Stimulated activated CD8-positive, alpha-beta memory T cell treated with anti-CD3 and anti-CD28 coated beads, Interleukin-7, amount 100 ng/mL, for 24 hours (primary cell): ENCODE measurements around the gene TMEM250.

Experiments
- DNase-seq: peaks from one replicate; pipeline ENCODE4 v3.0.0-alpha.2; 2020; ENCODE audit warnings: low read depth

Gene TMEM250

DNA sequence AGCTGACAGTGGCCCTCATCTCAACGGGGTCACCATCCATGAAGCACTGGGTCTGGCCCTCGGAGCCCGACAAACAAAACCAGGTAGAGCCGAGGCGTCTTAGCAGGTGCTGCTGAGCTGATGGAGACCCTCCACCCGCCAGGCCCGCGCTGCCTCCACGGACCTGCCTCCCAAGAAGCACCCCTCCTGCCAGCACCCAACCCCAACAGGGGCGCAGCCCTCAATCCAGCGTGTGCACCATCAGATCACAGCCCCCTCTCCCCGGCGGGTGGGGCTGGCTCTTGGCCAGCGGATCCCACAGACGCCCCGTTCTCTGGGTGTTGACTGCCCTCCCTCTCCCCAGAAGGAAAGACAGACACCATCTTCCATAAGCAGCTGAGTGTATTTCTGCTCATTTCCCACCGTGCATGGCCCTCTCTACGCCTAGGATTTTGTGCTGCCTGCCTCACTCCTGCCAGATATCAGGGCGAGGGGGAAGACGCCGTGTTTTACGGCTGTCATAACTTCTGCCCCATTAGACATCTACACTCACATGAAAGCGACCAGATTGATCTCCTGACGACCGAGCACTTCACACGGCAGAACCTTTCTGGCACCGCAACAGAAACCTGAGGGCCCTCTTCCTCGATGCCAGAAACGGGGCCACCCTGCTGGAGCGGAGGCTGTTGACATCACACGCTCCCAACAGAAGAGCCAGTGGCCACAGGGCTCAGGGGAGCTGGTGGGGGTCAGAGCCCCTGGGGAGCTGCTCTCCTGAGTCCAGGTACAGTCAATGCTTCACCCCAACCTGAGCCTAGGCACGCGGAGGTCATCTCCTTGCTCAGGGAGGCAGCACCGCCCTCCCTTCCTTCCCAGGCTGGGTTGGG is 35.9 kb downstream of the TMEM250 start:
- no peak for DNase-seq

DNA sequence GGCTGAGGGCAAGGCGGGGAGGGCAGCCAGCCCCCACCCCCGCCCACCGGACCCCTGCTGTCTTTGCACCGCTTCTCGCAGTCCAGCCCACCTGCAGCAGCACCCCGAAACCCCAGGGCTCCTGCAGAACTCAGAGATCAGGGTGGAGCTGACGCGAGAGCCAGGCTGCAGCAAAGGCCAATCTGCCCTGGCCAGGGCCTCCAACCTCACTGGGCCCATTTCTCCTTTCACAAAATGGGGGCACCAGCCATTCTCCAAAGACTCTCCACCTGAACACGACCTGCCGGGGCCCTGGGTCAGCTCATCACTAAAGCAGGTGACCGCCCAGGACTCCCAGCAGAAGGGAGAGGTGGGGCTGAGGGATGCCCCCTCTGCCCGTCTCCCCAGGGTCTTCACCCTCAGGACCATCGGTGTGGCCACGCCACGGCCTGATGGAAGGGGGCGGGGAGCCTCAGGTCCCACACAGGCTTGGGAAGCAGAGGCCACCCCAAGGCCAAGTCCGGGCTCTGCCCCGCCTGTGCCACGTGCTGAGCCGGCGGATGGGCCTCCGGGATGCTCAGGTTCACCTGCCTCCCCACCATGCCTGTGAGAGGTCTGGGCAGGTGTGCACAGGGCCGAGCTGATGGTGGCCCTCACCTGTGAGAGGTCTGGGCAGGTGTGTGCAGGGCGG is 36.7 kb downstream of the TMEM250 start:
- DNase-seq: no peak

DNA sequence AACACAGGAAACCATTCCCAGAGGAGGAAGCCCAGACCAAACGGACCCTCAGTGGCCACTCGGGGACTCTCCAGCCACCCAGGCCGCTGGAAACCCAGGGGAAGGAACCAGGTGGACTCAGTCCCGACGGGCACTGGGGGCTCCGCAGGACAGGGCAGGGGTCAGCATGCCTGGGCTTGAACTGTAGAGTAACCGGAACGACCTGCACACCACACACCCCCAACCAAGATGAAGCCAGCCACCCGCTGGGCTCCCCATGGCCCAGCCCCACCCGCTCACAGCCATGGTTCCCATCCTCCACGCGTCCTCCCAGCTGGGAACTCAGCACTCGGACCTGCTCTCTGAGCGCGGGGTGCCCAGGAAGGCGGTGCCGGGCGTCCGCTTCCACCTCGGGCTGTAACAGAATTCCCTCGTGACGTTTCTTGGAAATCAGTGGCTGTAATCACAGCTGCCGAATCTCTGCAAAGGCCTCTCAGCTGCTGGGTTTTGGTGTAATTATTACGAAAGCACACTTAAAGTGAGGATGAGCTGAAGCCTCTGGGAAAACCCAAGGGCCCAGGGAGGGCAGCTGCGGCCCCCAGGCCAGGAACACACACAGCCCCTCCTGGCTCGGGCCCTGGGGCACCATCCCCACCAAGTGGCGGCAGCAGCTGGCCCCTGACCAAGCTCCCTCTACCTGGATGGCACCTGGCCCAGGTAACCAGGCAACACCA is 37.4 kb downstream of the TMEM250 start:
- no peak for DNase-seq

DNA sequence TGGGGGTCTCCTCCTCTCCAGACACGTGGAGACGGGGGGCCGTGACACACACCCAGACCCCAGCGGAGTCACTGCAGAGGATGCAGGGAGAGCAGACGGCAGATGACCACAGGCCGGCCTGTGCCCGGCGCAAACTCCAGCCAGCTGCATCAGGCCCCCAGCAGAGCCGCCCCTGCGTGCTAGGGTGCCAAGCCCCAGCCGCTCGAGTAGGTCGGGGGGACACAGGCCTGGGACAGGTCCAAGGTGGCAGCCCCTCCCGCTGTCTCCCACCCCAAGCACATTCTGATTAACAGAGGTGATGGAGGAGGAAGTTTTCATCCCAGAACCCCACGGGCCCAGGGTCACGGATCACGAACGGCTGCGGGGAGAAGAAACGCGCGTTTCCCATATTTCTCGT is 38.0 kb downstream of the TMEM250 start:
- DNase-seq: no peak

DNA sequence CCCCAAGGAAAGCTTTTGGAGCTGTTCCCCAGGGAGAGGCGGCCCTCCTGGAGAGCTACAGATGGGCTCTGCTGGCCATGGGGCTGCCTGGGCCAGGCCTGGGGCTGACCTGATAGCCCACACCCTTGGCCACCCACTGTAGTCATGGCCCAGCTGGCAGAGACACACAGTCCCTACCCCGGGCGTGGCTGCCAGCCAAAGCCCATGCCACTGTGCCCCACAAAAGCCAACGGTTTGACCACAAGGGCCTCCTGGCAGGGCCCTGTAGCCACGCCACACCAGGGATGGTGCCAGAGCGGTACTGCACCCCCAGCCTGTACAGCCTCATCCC is 38.8 kb downstream of the TMEM250 start:
- no peak for DNase-seq

DNA sequence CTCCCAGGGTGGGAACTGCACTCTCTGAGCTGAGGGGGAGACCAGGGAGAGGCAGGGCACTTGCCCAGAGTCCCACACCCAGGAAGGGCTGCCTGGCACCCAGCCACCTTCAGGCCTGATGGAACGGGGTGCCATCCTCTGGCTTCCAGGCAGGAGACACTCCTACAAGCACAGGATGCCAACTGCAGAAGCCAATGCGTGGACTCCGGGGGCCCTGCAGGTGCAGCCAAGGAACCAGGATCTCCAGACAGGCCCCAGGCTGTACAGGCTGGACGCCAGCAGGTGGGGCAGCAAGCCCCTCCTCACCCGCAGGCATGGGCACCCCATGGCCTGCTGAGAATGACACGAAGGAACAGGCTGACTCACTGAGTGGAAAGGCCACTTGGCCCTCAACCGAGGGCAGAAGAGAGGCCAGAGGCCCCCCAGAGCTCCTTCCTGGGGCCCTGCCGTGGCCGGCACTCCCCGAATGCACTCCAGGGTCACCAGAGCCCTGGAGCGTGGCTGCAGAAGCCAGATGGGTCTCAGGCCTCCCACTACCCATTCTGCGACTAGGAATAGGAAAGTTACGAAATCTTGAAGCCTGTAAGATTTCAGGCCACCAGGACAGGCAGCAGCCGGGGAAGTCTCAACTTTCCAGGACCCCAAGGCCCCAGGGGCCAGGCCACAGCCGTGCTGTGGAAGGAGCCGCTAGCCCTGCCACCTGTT is 39.3 kb downstream of the TMEM250 start:
- DNase-seq: no peak

DNA sequence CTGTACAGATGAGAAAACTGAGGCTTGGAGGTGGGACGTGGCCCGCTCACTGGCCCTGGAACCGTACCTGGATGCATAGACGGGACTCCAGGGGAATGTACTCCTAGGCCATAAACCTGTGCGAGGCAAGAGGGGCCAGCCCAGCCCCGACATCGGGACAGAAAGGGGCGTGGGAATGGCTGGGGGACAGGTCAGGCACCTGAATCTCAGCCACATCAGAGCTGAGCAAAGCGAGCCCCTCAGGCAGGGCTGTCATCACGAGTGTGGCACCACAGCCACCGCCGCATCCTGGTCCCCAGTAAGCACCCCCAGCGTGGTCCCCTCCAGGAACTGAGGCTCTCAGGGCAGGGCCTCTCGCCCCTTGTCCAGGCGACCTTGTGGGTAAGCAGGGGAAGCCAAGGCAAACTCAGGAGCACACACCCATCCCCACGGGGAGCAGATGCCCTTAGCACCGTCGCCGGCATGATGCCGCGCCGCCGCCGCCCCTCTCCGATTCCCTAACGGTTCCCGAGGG is 40.1 kb downstream of the TMEM250 start:
- DNase-seq: no peak

DNA sequence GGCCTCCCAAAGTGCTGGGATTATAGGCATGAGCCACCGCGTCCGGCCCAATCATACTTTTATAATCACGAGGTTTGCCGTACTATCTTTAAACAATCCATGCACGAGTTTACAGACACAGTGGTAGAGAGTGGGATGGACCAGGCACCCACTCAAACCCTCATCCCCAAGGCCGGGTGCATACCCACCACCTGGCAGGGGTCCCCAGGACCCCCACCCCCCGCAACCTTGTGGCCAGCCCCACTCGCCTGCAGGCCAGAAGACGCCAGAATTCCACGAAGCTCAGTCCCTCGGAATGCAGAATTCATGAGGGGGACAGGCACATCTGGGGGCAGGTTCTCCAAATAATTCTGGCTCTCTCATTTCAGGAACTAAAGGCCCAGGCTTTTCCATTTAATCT is 40.7 kb downstream of the TMEM250 start:
- DNase-seq: no peak

DNA sequence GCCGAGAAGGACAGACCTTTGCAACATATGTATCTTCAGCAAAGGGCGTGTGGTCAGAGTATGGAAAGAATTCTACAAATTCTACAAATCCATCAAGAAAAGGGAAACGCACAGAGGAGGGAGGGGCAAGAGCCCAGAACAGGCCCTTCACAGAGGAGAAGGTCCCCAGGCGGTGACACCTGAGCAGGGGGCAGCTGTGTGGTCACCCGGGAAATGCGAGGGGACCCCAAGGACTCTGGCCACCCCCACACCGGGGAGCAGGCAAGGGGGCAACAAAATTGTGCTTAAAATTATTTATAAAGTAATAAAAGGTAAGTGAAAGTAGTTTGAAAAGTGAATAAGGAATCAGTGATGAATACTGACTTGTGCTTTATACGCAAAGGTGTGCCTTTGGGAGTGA is 41.2 kb downstream of the TMEM250 start:
- DNase-seq: no peak

DNA sequence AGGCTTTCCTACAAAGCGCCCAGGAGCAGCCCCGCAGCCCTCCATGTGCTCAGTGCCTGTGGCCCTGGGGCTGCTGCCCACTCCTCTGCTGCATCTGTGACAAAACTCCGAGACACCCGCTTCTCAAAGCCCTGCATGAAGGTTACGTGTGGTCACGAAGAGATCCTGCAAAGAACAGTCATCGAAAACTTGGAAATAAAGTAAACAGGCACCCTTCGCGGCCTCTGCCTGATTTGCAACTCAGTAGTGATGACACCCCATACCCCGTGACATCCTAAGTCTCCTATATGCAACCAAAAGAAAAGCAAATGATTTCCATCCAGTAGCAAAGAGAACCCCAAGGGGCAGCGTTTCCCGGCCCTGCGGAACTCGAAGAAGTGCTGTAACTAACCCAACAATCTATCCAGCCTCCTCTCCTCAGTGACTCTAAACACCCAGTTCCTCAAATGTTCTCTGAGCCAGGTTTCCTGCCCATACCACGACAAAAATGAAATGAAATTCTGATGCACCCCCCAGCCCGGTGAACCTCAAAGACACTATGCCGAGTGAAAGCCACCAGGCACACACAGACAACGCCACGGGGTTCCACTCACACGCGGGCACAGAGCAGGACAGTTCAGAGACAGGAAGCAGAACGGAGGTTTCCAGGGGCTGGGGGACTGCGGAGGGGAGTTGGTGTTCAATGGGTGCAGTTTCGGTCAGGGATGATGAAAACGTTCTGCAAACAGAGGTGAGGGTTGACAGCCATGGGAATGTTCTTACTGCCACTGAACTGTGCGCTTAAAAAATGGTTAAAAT is 42.6 kb downstream of the TMEM250 start:
- no peak for DNase-seq

DNA sequence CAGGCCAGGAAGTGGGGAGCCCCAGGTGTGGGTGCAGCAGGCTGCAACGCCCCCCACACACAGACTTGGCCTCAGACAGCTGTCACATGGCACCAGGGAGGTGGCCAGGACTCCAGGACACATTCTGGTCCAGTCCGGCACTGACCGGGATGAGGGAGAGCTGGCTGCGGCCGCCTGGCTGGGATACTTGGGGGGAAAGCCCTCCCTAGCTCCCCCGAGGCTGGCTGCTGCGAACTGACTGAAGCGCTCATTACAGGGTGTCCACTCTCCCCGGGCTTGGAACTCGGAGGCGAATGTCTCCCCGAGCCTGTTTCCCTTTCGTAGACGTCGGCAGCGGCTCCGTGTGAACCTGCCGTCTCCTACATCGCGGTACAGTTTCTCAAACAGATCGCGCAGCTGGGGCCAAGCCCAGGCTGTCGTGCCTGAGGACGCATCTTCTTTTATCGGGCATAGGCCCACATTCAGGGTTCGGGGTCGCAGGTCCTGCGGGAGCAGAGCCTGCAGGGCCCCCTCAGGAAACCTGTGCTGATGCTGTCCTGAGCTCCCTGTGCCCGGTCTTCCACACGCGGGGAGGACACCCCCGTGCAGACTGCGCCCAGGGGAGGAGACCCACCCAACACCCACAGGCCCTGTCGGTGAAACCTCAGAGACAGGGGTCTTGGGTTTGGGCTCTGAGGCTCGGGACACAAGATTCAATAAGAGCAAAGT is 43.4 kb downstream of the TMEM250 start:
- DNase-seq: no peak

DNA sequence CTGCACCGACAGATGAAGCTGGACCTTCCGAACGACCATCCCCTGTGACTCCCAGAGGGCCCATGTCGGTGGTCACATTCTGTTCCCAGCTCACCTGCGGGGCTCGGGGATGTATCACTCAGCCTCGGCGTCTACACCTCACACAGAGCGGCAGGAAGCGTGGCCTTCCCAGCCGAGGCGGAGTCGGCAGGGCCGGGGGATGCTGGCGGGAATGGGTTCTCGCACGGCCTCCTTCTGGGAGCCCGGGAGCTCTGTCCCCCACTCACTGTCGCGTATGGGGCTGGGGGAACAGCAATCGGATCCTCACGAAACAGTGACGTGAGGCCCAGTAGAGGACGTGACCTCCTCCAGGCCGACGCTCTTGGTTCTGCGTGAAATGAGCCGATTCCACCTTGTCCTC is 44.0 kb downstream of the TMEM250 start:
- DNase-seq: no peak
